ENCODE data around the gene ASIP. TPM values are rescaled to one million over a fixed set of nuclear protein-coding genes. Genes with fewer than 3 reads are reported as not detected.
A peak's percentile ranks its signal among the peaks of the same experiment; 100 is the strongest.

The ASIP gene
- total and polyA plus RNA-seq, 12 donors = 0.46 to 15.1 (median 0.83) TPM; not detected in 5

DNA sequence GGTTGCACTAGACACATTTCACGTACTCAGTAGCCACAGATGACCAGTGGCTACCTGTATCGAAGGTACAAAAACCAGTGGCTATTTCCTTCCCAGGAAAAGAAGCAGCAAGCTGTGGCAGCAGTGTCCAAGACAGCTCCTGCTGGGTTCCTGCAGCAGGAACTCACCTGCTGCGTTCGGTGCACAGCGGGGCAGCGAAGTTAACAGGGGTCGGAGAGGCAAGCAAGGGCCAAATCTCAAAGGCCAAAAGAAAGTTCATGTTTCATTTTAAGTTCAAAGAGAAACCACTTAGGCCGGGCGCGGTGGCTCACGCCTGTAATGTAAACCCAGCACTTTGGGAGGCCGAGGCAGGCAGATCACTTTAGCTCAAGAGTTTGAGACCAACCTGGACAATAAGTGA, 26.9 kb downstream of the ASIP start:
- intact Hi-C loops (cut with DNase I) = no loop called here
- no peaks in the 10 kb centered on the region for H3K27me3 ChIP-seq
- no peaks in the 10 kb centered on the region for H3K36me3 ChIP-seq (replicated peaks in 1 of 2)
- H3K4me3 ChIP-seq = no peak overlapping the region
- no peak for DNase-seq
- no peak for TF ChIP-seq POLR2A (IDR thresholded peaks at IDR 0.05)
- TF ChIP-seq, protein P1, sequence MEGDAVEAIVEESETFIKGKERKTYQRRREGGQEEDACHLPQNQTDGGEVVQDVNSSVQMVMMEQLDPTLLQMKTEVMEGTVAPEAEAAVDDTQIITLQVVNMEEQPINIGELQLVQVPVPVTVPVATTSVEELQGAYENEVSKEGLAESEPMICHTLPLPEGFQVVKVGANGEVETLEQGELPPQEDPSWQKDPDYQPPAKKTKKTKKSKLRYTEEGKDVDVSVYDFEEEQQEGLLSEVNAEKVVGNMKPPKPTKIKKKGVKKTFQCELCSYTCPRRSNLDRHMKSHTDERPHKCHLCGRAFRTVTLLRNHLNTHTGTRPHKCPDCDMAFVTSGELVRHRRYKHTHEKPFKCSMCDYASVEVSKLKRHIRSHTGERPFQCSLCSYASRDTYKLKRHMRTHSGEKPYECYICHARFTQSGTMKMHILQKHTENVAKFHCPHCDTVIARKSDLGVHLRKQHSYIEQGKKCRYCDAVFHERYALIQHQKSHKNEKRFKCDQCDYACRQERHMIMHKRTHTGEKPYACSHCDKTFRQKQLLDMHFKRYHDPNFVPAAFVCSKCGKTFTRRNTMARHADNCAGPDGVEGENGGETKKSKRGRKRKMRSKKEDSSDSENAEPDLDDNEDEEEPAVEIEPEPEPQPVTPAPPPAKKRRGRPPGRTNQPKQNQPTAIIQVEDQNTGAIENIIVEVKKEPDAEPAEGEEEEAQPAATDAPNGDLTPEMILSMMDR (IDR thresholded peaks at IDR 0.05) = no peak
- H3K9me3 ChIP-seq (replicated peaks in 1 of 3) = no peaks in the 10 kb centered on the region
- 91 to 98% (median 96%) methylated on average over 12 of the region's 12 CpGs for WGBS, 4 donors
- H3K27ac ChIP-seq = no peak overlapping the region
- peaks cover 0 to 7% of the 10 kb centered on the region in 2 donors for H3K4me1 ChIP-seq (replicated peaks in 1 of 2)

DNA sequence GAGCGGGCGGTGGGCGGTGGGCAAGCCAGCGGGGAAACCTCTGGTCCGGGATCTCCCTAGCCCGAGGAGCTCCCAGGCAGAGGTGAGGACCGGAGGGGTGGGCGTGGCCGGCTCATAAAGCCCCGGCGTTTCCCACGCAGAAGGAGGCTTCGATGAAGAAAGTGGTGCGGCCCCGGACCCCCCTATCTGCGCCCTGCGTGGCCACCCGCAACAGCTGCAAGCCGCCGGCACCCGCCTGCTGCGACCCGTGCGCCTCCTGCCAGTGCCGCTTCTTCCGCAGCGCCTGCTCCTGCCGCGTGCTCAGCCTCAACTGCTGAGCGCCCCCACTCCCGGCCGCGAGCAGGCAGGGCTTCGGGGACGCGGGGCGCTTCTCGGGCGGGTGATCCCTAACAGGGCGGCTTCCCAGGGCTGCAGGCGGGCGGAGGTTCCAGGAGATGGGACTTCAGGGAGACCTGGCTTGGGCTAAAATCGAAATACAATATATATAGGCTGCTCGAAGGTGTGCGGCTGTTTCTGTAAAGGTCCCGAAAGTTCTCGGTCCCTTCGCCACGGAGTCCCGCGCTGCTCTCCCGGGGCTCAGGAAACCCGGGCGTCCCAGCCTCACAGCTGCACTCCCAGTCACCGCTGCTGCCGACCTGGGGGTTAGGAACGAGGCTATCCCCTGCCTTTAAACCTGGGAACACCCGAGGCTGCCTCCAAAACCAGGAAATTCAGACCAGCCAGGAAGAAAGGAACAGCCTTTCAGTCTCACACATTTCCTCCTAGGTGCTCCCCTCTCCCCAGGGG, 27.8 kb downstream of the ASIP start:
- no peaks in the 10 kb centered on the region for H3K36me3 ChIP-seq (replicated peaks in 1 of 2)
- DNase-seq = peak in 4 of 7 donors; percentile 21 to 33 (median 28)
- TF ChIP-seq POLR2A (IDR thresholded peaks at IDR 0.05) = no peak
- TF ChIP-seq, protein P1 (IDR thresholded peaks at IDR 0.05) = no peak
- peaks cover 0 to 7% of the 10 kb centered on the region in 2 donors for H3K4me1 ChIP-seq (replicated peaks in 1 of 2)
- intact Hi-C loops (cut with DNase I) = no loop called here
- 17 to 55% (median 22%) methylated on average over 12 to 58 of the region's 58 CpGs for WGBS, 4 donors
- H3K9me3 ChIP-seq (replicated peaks in 1 of 3) = no peaks in the 10 kb centered on the region
- H3K4me3 ChIP-seq = peak overlapping the region in 2 of 4 donors; percentile 19 to 57
- no peak overlapping the region for H3K27ac ChIP-seq
- H3K27me3 ChIP-seq = no peaks in the 10 kb centered on the region

DNA sequence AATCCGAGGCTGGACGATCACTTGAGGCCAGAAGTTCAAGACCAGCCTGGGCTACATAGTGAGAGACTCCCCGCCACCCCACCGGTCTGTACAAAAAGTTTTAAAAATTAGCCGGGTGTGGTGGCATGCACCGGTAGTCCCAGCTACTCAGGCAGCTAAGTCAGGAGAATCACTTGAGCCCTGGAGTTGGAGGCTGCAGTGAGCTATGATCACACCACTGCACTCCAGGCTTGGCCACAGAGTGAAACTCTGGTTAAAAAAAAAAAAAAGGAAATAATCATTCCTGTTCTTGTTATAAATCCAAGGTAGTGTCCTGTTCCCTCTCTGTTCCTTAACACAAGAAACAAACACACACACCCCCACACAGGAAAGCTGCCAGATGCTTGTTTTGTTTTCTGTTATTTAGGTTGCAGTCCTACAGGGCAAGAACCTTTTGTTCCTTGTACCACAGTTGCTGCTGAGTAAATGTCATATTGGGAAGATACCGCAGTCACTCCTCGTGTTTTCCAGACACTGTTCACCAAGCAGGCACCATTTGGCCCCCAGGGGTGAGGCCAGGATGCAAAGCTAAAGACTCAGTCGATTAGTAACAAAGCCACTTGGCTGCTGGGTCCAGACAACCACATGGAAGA, 28.9 kb downstream of the ASIP start:
- Histone ChIP-seq H3K4me3 (no peak overlapping the region), H3K27me3 (no peaks in the 10 kb centered on the region), H3K27ac (peak overlapping the region in 1 of 5 donors; percentile 44), H3K36me3 (replicated peaks in 1 of 2) (no peaks in the 10 kb centered on the region), H3K4me1 (replicated peaks in 1 of 2) (peaks cover 0 to 7% of the 10 kb centered on the region in 2 donors), H3K9me3 (replicated peaks in 1 of 3) (no peaks in the 10 kb centered on the region)
- WGBS, 4 donors = 76 to 86% (median 79%) methylated on average over 9 of the region's 9 CpGs
- intact Hi-C loops (cut with DNase I) = no loop called here
- TF ChIP-seq, protein P1 (IDR thresholded peaks at IDR 0.05) = no peak
- no peak for TF ChIP-seq POLR2A (IDR thresholded peaks at IDR 0.05)
- peak in 6 of 7 donors; percentile 16 to 81 (median 35) for DNase-seq

DNA sequence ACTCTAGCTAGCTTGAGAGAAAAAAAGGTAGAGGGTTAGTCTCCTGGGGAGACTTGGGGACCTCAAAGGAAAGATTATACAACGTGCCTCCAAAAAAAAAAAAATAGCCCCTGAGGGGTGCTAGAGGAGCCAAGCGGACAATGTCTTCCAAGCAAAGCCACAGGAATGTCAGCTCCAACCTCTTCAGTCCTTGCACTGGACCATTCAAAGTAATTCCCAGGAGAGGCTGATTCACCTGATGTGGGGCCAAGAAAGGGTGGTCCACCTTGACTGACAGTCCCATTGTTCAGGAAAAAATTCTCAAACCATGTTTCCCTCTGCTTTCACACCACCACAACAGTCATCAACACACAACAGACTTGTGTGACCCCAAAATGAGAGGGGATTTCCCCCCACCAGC, 30.7 kb downstream of the ASIP start:
- TF ChIP-seq, protein P1 (IDR thresholded peaks at IDR 0.05) = no peak
- TF ChIP-seq POLR2A (IDR thresholded peaks at IDR 0.05) = no peak
- 91 to 100% (median 96%) methylated on average over 2 of the region's 2 CpGs for WGBS, 4 donors
- no peak overlapping the region for H3K27ac ChIP-seq
- peaks cover 0 to 7% of the 10 kb centered on the region in 2 donors for H3K4me1 ChIP-seq (replicated peaks in 1 of 2)
- no peak overlapping the region for H3K4me3 ChIP-seq
- intact Hi-C loops (cut with DNase I) = no loop called here
- no peak for DNase-seq
- no peaks in the 10 kb centered on the region for H3K36me3 ChIP-seq (replicated peaks in 1 of 2)
- no peaks in the 10 kb centered on the region for H3K27me3 ChIP-seq
- H3K9me3 ChIP-seq (replicated peaks in 1 of 3) = no peaks in the 10 kb centered on the region

Data from adrenal gland (tissue), 12 donors.